ENCODE data around the gene IQCK.
"Not testable (repeated sequence)": the region's sequence is repeated elsewhere in the genome, so short reads cannot be mapped to it uniquely, and the experiment has no call there.

IQCK gene

GRCh38 chr16:19760356-19761060 is 42.4 kb downstream of the IQCK start:
- no peak for DNase-seq

- DNase-seq = no peak
Measured at GRCh38 chr16:19765860-19766553, 47.9 kb downstream of the IQCK start.

- no peak for DNase-seq
Measured at GRCh38 chr16:19766554-19766884, 48.4 kb downstream of the IQCK start.

GRCh38 chr16:19766988-19767387 is 48.9 kb downstream of the IQCK start:
- DNase-seq = no peak

DNA sequence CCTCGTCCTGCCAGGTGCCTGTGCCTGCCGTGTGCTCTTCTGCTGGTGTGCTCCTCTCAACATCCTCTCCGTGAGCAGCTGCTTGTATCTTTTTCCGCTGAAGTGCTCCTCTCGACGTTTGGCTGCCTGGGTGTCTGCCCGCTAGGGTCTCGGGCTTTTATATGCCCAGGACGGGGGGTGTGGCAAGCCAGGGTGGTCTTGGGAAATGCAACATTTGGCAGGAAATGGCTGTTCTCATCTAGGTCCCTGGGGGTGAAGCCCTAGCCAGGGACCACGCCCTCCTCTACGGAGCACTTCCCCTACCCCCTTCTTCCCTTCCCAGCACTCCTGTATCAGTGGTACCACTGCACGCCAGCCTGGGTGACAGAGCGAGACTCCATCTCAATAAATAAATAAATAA is 49.4 kb downstream of the IQCK start:
- no peak for DNase-seq

DNA sequence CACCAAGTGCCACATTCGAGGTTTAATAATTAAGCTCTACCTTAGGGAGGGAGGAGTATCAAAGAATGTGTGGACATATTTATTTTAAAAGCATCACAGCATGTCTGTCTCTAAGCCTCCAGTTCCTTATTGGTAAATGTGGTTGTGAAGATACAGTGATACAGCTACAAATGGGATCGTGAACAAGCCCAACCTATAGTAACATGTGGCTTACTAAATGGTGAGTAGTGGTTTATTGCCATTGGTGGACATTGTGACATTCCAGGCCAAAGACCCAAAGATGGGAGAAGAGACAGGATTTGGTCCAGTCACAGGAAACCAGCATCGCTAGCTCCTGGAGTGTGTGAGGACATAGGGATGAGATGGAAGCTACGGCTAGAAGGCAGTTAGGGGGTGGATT is 51.2 kb downstream of the IQCK start:
- DNase-seq = no peak

GRCh38 chr16:19771040-19771439 is 53.0 kb downstream of the IQCK start:
- no peak for DNase-seq

DNA sequence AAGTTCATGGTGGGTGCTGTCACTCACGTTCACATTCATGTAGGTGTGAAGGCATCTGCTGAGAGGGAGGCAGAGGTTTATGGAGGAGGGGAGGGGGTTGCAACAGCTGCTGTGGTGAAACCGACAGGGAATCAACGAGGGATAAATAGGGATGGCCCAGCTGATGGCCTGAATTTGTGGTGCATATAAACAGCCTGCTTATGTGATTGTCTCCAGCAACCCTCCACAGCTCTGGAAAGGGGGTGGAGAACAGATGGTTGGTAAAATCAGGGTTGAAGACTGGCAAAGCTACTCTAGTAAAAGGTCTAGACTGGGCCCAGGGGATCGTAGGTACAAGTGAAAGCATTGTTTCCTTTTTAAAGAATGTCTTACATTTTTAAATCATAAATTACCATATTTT is 53.7 kb downstream of the IQCK start:
- no peak for DNase-seq

- no peak for DNase-seq
Measured at GRCh38 chr16:19774024-19774423, 56.0 kb downstream of the IQCK start.

DNA sequence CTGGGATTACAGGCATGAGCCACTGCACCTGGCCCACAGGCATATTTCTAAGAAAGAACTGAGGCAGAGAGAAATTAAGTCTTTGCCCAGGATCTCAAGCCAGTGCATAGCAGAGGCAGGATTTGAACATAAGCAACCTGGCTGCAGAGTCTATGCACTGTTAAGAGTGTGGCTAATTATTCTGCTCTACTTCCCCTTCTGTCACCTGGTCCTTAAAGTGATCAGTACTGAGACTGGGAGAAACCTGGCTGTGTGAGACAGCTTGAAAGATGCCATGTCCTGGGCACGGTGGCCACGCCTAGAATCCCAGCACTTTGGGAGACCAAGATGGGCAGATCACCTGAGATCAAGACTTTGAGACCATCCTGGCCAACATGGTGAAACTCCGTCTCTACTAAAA is 58.1 kb downstream of the IQCK start:
- DNase-seq = no peak

DNA sequence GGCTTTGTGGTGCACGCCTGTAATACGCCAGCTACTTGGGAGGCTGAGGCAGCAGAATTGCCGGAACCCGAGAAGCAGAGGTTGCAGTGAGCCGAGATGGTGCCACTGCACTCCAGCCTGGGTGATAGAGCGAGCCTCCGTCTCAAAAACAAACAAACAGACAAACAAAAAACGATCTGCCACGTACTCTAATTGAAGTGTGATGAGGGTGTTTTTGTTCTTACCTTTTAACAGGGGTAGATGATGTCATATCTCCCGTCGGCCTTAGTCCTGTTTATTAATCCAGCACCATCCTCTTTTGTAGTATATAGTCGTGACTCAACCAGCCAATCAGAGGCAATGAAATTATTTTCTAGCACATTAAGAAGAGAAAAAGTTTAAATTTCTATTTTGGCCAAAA is 58.5 kb downstream of the IQCK start:
- DNase-seq = no peak

GRCh38 chr16:19780321-19780720 is 62.2 kb downstream of the IQCK start:
- DNase-seq = no peak

DNA sequence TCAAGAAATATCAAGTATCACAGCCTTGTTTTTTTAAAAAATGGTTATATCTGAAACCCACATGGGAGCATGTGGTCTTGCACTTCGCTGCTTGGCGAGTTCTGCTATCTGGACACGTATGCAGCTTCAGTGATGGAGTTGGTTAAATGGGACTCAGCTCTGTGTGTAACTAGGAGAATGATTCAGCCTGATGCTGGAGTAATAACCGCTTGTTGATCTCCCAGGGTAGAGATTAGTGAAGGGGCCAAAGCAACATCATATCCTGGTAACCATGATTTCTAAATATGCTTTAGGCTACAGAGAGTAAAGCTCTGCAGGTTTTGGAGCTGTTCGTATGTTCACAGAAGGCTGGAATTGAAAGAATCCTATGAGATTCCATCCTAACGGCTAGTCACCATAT is 63.2 kb downstream of the IQCK start:
- no peak for DNase-seq

DNA sequence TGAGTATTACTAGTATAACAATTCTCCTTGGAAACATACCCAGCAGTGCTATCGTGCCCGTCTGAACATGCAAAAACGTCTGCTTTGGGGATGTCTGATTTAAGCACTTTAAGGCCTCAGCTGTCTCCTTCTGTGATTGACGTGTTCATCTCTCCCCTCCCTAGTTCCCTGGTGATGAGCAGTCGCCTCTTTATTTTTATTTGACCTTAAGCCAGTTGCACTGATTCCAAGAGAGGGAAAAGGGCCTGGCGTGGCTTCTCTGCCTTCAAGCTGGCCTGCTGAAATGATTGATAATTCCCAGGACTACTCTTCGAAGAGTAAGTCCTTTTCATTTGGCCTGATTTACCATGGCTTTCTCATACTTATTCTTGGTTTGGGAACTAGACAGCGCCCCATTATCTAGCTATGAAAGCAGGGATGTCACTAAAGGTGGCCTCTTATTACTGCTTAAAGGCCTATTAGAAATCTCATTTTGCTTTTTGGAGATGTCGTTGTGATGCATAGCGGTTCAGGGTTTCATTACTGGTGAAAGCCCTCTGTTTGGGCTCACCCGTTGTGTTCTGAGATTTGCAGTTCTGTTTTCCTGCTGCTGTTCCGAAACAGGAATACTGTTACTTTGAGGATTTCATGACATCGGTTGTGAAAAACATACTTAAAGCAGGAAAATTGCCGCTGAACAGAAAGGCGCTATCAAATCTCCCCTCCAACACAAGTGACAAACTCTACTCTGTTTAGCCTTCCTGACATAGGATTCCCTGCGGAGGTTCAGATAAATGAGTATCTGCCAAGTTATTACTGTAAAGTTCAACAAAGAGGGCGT is 65.5 kb downstream of the IQCK start:
- DNase-seq = no peak

DNA sequence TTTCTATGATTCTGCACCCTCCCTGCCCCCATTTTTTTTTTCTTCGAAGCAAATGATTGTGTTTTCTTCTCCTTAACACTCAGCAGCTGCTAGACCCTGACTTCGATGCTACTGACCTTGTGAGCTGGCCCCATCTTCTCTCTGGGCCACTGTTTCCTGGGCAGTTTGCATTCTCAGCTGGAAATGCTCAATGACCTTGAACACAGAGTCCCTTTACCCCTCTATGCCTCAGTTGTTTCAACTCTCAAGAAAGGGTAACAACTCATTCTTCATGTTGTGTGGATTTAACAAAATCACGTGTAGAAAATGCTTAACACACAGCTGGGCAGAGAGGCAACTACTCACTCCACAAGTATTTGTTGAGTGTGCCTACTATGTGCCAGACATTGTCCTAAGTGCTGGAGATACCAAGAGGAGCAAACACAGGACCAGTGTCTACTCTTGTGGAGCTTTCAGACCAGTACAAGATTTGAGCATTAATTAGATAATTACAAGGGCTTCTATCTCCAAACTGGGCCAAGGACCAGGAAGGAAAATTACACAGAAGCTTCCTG is 66.2 kb downstream of the IQCK start:
- no peak for DNase-seq

GRCh38 chr16:19785081-19785480 is 67.0 kb downstream of the IQCK start:
- no peak for DNase-seq

GRCh38 chr16:19785512-19786130 is 67.5 kb downstream of the IQCK start:
- no peak for DNase-seq

- DNase-seq = not testable (repeated sequence)
Measured at GRCh38 chr16:19801369-19801768, 83.3 kb downstream of the IQCK start.

DNA sequence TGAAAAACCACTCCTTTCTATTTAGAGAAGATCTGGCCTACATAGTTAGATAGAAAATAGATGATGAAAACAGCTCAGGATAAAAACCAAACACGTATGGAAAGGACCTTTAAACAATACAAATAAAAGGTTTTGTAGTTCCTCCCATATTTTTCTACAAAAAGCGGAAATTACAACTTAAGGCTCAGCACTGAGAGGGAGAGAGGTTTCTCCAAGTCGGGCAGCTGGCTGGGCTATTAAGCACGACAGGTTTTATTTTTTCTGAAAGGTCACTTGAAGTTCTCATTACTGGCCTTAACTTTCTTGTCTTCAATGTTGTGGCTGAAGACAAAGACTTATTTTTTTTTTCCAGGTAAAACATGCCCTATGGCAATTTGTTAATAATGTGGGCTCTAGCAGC is 83.8 kb downstream of the IQCK start:
- not testable (repeated sequence) for DNase-seq

- no peak for DNase-seq
Measured at GRCh38 chr16:19802612-19803011, 84.5 kb downstream of the IQCK start.

DNA sequence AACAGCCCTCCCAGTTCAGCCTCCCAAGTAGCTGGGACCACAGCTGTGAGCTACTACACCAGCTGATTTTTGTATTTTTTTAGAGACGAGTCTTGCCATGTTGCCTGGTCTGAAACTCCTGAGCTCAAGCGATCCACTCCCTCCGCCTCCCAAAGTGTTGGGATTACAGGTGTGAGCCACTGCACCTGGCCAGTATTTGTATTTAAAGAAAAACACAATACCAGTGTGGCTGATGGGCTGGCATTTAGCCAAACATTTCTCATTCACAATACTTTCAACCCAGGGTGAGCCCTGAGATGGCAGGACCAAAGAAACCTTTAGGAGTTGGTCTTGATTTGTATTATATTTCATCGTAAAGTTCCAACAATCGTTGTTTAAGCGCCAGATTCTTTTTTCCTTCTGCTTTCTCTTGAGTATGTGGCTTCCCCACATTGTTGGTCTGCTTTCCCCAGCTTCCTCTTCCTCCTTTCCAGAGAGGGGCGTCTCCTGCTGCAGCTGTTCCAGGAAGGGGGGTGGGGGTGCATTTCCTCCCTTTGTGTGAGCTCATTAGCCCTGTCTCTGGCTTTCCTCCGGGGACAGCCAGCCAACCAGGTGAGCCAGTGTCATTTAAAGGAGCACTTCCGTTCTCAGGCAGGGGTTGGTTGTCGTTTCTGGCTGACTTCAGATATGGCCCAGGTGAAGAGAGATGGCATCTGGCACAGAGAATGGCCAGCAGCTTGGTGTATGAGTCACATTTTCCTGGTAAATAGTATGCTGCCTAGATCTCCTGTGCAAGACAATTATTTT is 86.7 kb downstream of the IQCK start:
- peak; percentile 10 to 37 for DNase-seq

DNA sequence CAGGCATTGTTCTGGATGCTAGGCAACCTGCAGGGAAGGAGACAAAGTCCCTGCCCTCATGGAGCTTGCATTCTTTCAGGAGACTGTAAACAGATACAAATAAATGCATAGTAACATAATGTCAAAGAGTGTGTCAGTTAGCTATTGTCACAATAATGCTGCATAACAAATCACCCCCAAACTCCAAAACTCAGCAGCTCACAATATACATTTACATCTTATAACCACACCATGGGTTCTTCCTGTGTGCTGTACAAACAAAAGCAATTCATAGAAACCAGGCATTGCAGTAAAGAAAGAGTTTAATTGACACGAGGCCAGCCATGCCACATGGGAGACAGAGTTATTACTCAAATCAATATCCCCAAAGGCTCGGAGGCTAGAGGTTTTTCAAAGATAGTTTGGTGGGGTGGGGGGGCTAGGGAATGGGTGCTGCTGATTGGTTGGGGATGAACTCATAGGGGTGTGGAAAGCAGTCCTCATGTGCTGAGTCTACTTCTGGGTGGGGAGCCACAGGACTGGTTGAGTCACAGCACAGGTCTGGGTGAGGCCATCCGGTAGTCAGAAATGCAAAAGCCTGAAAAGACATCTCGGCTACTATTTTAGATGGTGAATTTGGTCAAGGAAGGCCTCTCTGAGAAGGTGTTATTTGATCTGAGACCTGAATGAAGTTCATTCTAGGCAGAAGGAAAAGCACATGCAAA is 87.5 kb downstream of the IQCK start:
- no peak for DNase-seq

Measured in CD4-positive, alpha-beta T cell treated with Interleukin-1 beta for 1 hour (primary cell).